Glutamatergic neuron (in vitro differentiated cells): ENCODE measurements around the gene SP8. TPM values are rescaled to one million over a fixed set of nuclear protein-coding genes. Genes with fewer than 3 reads are reported as not detected.

Source experiments
- DNase-seq: peaks from one replicate; pipeline ENCODE4 v3.0.0; 2022
- H3K27ac Mint-ChIP-seq: one replicate; pipeline ENCODE4 v1.8.0; 2020; ENCODE audit warnings: mild to moderate bottlenecking, mixed read lengths, inconsistent platforms; ENCODE audit not compliant: unreplicated experiment
- H3K27me3 Mint-ChIP-seq: one replicate; pipeline ENCODE4 v1.8.0; 2020; ENCODE audit warnings: mild to moderate bottlenecking, moderate library complexity, mixed read lengths, inconsistent platforms; ENCODE audit not compliant: unreplicated experiment
- H3K36me3 Mint-ChIP-seq: one replicate; pipeline ENCODE4 v1.8.0; 2020; ENCODE audit warnings: mild to moderate bottlenecking, mixed read lengths, inconsistent platforms; ENCODE audit not compliant: unreplicated experiment
- H3K4me1 Mint-ChIP-seq: one replicate; pipeline ENCODE4 v1.8.0; 2020; ENCODE audit warnings: mild to moderate bottlenecking, low read depth, mixed read lengths, inconsistent platforms; ENCODE audit not compliant: unreplicated experiment
- H3K4me3 Mint-ChIP-seq: one replicate; pipeline ENCODE4 v1.8.0; 2020; ENCODE audit warnings: mild to moderate bottlenecking, mixed read lengths, inconsistent platforms; ENCODE audit not compliant: unreplicated experiment
- H3K9me3 Mint-ChIP-seq: one replicate; pipeline ENCODE4 v1.8.0; 2020; ENCODE audit warnings: mild to moderate bottlenecking, moderate library complexity, mixed read lengths, inconsistent platforms; ENCODE audit not compliant: unreplicated experiment
- CTCF ChIP-seq: fragments of 200-600 bp; sonication (generic); IDR thresholded peaks from one replicate; pipeline ENCODE4 v1.5.0; 2021; ENCODE audit not compliant: partially characterized antibody, unreplicated experiment
- total RNA-seq: library from RNA; stranded (reverse); fragmentation: NEBNext Ultra II Directional; extraction: Animal tissue kit (Norgen Biotek cat#: 25700); gene quantifications from one replicate; pipeline ENCODE4 v1.2.1, GENCODE V29; 2021; ENCODE audit not compliant: unreplicated experiment

The SP8 gene
- total RNA-seq, 1 donor from 2014 or later, result not detected

GRCh38 chr7:20798081-20798693, 11.5 kb upstream of the SP8 start:
- peaks cover 7% of the 10 kb centered on the region for H3K4me1 Mint-ChIP-seq

GRCh38 chr7:20797462-20798080, 10.9 kb upstream of the SP8 start:
- H3K4me3 Mint-ChIP-seq, result peak overlapping the region; percentile 90
- peaks cover 22% of the 10 kb centered on the region for H3K27me3 Mint-ChIP-seq
- peak; percentile 58 for DNase-seq
- H3K36me3 Mint-ChIP-seq, result no peaks in the 10 kb centered on the region
- peak overlapping the region; percentile 83 for H3K27ac Mint-ChIP-seq
- peaks cover 18% of the 10 kb centered on the region for H3K9me3 Mint-ChIP-seq
- peaks cover 9% of the 10 kb centered on the region for H3K4me1 Mint-ChIP-seq
- no peak for TF ChIP-seq CTCF

More at GRCh38 chr7:20798081-20798693, 11.5 kb upstream of the SP8 start:
- Mint-ChIP-seq H3K4me3 (no peak overlapping the region), H3K27ac (no peak overlapping the region), H3K36me3 (no peaks in the 10 kb centered on the region), H3K27me3 (peaks cover 19% of the 10 kb centered on the region), H3K9me3 (peaks cover 15% of the 10 kb centered on the region)
- no peak for TF ChIP-seq CTCF
- peak; percentile 67 for DNase-seq

- no peak for DNase-seq
- Mint-ChIP-seq H3K4me1 (peaks cover 13% of the 10 kb centered on the region), H3K27ac (no peak overlapping the region), H3K36me3 (no peaks in the 10 kb centered on the region), H3K27me3 (peaks cover 25% of the 10 kb centered on the region), H3K9me3 (peaks cover 18% of the 10 kb centered on the region), H3K4me3 (peak overlapping the region; percentile 90)
- no peak for TF ChIP-seq CTCF
These were observed 10.4 kb upstream of the SP8 start for GRCh38 chr7:20797042-20797461.

GRCh38 chr7:20796500-20796899, 9.8 kb upstream of the SP8 start:
- TF ChIP-seq CTCF, result no peak
- H3K9me3 Mint-ChIP-seq, result peaks cover 18% of the 10 kb centered on the region
- no peaks in the 10 kb centered on the region for H3K36me3 Mint-ChIP-seq
- peaks cover 14% of the 10 kb centered on the region for H3K4me1 Mint-ChIP-seq
- DNase-seq, result no peak
- H3K27ac Mint-ChIP-seq, result no peak overlapping the region
- H3K4me3 Mint-ChIP-seq, result peak overlapping the region; percentile 90
- H3K27me3 Mint-ChIP-seq, result peaks cover 25% of the 10 kb centered on the region

GRCh38 chr7:20795881-20796280, 9.2 kb upstream of the SP8 start:
- H3K4me1 Mint-ChIP-seq, result peaks cover 19% of the 10 kb centered on the region
- TF ChIP-seq CTCF, result no peak
- H3K27ac Mint-ChIP-seq, result no peak overlapping the region
- no peaks in the 10 kb centered on the region for H3K36me3 Mint-ChIP-seq
- peak overlapping the region; percentile 20 for H3K4me3 Mint-ChIP-seq
- DNase-seq, result no peak
- peaks cover 21% of the 10 kb centered on the region for H3K9me3 Mint-ChIP-seq
- H3K27me3 Mint-ChIP-seq, result peaks cover 27% of the 10 kb centered on the region
